Astrocyte of the cerebellum (primary cell): ENCODE measurements around the gene GRID1.

Source experiments
- DNase-seq: peaks from one replicate; pipeline ENCODE4 v3.0.0-alpha.2; 2011; ENCODE audit warnings: low read depth
- H3K4me3 ChIP-seq: 2 replicates; pipeline ENCODE4 v1.5.1; 2011; ENCODE audit warnings: mild to moderate bottlenecking, low read depth, low read length, moderate library complexity
- CTCF ChIP-seq: IDR thresholded peaks from 2 replicates; pipeline ENCODE4 v1.5.1; 2012; ENCODE audit warnings: low read length, low read depth, moderate library complexity, mild to moderate bottlenecking; ENCODE audit errors: missing control alignments
- in situ Hi-C: cut with HindIII; loops from 2 replicates; pipeline ENCODE4 v1.10.0; 2017; ENCODE audit warnings: low sequenced_read_pairs

The GRID1 gene

DNA sequence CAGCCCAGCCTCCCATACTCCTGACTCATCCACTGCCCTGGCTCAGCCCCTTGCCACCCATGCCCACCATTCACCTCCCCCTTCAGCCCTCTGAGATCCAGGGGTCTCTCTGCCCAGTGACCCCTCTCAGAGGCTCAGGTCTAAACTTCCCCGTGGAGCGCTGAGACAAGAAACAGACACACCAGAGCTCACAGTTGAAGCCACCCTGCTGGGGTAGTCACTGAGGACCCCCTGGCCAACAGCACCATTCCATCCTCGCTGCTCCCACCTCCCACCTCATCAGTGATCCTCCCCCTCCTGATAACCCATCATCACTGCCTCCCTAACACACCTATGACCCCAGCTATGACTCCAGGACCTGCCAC, 100.7 kb downstream of the GRID1 start:
- in situ Hi-C loops, result no loop called here
- DNase-seq, result no peak
- no peak for TF ChIP-seq CTCF
- no peak overlapping the region for H3K4me3 ChIP-seq

DNA sequence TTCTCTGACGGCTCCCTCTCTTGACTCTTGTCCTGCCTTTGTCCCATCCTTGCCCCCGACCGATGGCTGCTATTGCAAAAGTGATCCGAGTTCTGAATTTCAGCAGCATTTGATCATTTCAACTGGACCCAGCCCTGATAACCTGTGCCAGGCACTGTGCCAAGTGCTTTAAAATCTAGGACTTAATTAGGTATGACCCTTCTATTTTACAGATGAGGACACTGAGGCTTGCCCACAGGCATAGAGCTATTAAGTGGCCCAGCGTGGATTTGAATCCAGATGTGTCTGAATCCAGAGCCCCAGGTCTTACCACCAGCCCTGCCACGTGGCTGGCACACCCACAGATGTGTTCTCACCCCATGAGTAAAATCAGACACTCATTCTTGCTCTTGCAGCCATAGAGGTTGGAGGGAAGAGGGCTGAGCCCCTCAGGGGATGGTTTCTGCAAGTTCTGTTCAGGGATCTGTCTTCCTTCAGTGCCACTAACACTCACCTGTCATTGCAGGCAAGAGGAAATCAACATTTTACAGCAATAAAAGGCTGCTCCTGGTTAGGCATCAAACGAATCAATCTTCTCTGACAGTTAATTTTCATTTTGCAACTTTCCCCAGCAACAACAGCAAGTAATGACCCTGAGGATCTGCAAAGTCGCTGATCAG, 101.2 kb downstream of the GRID1 start:
- H3K4me3 ChIP-seq, result no peak overlapping the region
- TF ChIP-seq CTCF, result no peak
- DNase-seq, result no peak
- in situ Hi-C loops, result no loop called here

DNA sequence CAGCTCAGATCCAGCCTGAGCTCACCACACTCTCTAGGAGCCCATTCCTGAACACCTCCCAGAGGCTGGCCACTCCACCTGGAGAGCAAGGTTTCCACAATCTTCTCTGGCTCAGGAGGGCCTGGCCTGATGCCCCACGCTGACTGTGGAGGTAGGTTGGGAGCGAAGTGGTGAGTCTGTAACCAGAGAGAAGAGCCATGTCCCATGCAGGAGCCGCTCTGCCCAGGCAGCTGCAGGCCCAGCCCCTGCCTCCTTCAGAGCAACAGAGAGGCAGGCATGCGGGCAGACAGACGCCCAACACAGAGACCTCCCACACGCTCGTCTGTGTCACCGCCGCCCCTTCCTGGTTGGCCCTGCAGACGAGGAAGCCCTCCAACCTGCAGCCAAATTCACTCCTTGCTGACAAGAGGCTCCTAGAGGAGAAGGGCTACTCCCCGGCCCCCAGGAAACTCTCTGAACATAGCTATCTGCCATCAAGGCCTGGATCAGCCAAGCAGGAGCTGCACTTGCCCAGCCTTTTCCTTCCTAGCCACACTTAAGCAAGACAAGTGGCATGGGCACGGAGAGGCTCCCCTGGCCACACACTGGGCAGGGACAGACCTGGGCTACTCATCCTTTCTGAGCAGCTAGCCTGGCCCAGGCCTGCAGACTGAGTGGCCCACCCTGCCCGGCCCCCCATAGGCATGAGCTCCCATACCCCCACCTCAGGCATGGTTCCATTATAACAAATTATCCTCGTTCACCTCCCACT, 101.9 kb downstream of the GRID1 start:
- no peak for TF ChIP-seq CTCF
- in situ Hi-C loops, result no loop called here
- DNase-seq, result no peak
- H3K4me3 ChIP-seq, result no peak overlapping the region

DNA sequence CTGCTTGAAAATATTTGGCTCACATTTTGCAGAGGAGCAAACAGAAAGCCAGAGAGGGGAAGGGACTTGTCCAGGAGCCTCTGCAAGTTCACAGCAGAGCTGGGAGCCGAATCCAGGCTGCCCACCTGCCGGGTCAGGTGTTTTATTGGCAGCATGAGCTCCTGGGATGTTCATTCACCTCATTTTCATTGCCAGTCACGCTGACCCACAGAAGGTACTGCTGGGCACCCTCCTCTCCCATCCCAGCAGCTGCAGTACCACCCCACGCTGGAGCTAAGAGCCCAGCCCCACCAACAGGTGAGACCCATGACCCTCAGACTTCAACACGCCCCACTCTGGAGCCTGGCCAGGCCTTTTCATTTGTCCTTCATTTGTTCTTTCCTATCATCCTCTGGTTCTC, 102.7 kb downstream of the GRID1 start:
- in situ Hi-C loops, result no loop called here
- DNase-seq, result no peak
- H3K4me3 ChIP-seq, result no peak overlapping the region
- no peak for TF ChIP-seq CTCF

- DNase-seq, result no peak
- no peak overlapping the region for H3K4me3 ChIP-seq
- in situ Hi-C loops, result no loop called here
- TF ChIP-seq CTCF, result no peak
Observed at GRCh38 chr10:86263209-86263608, 103.4 kb downstream of the GRID1 start.

DNA sequence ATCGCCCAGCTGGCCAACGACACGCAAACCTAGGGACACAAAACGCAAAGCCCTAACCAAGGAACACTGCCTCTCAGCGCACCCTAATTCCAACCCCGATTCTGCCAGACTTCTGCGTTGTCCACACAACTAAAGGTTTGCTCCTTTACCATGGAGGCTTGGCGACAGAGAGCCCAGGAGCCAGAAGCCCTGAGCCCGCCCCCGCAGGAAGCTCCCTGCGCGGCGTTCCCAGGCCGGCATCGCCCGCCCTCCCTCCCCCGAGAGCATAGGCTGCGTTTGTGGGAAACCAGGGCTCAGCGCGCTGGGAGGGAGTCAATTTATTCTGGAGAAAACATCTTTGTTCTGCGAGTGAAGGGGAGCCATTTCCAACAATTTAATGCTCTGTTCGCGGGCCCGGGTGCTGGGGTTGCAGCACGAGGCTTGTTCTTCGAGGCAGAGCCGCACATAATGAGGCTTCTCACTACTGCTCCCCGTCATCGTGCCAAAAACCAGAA, 103.9 kb downstream of the GRID1 start:
- in situ Hi-C loops, result no loop called here
- TF ChIP-seq CTCF, result no peak
- DNase-seq, result no peak
- H3K4me3 ChIP-seq, result no peak overlapping the region
